Measurements from ENCODE around the gene GNPTG. TPM values are rescaled to one million over a fixed set of nuclear protein-coding genes. Genes with fewer than 3 reads are reported as not detected.

Gene GNPTG
- total and polyA plus RNA-seq, 9 of the 15 experiments (the other 6 are each of a cell fraction or from before 2014, with no cell fraction given), result 0.69 to 33.3 (median 13.6) TPM

GRCh38 chr16:1401061-1401757, 49.5 kb downstream of the GNPTG start:
- H2AFZ ChIP-seq (ENCODE audit: low read depth, low read length), result no peak overlapping the region
- no peaks in the 10 kb centered on the region for H3K79me2 ChIP-seq (ENCODE audit: control insufficient read depth, insufficient read depth, low read length)
- CTCF ChIA-PET (ENCODE audit: low intra/inter-chr PET ratio), result no interaction called here
- ATAC-seq, result no peak
- no peaks in the 10 kb centered on the region for H3K27me3 ChIP-seq (ENCODE audit: control insufficient read depth in 2 of 2, insufficient read depth in 2 of 2, low read length in 2 of 2)
- H3K27ac ChIP-seq (ENCODE audit: extremely low read depth, low read depth, low read length), result no peak overlapping the region
- H4K20me1 ChIP-seq (replicated peaks; ENCODE audit: control insufficient read depth, insufficient read depth, low read length), result no peaks in the 10 kb centered on the region; the same call in 1 of the 2 replicates
- POLR2A ChIA-PET, result interaction anchor here (0.9 to 1.4 kb wide), 2 partner anchors 10 to 22 kb away, joined by 4 to 5 read pairs; no protein-coding TSS in a partner anchor
- FAIRE-seq, result no peak
- in situ Hi-C loops (cut with MboI), result no loop called here
- H3K9me3 ChIP-seq (replicated peaks; ENCODE audit: control insufficient read depth, insufficient read depth, low read depth, low read length), result no peaks in the 10 kb centered on the region
- 60% methylated on average over 19 of the region's 29 CpGs for WGBS (ENCODE audit: insufficient coverage, low coverage, missing lambda C conversion rate)
- peak overlapping the region in 1 of 2 experiments; percentile 55; a peak in 1 of 4 replicates for H3K9ac ChIP-seq (ENCODE audit: insufficient read depth in 1 of 2, low read depth in 2 of 2, low read length in 2 of 2)
- H3K4me1 ChIP-seq (replicated peaks in 1 of 2; ENCODE audit: control insufficient read depth in 2 of 2, insufficient read depth in 2 of 2, low read length in 2 of 2), result peaks cover 0 to 36% of the 10 kb centered on the region in 2 experiments; a peak in 2 of 5 replicates
- no peak overlapping the region for H3K4me3 ChIP-seq
- no peaks in the 10 kb centered on the region for H3K9me1 ChIP-seq (ENCODE audit: control insufficient read depth, insufficient read depth, low read length)
- H3K36me3 ChIP-seq (ENCODE audit: control insufficient read depth, insufficient read depth, low read length), result no peaks in the 10 kb centered on the region
- no TSS peak for BruUV-seq (replicated peaks)
- DNase-seq (ENCODE audit: extremely low read depth in 1 of 4, low spot score in 3 of 4), result no peak
- H3K4me2 ChIP-seq (ENCODE audit: insufficient read depth, low read length), result no peak overlapping the region
- TF ChIP-seq KDM1A (IDR thresholded peaks at IDR 0.05) (no peak), POLR2G (IDR thresholded peaks at IDR 0.05; ENCODE audit: low read depth, low read length) (peak; percentile 22; the same call in 1 of the 2 replicates), HES1 (IDR thresholded peaks at IDR 0.05; ENCODE audit: low read depth) (no peak), ZNF740 (CRISPR knock-in tag; IDR thresholded peaks at IDR 0.05) (0 out of 2 replicates have a peak, but pooled peaks have one; percentile 40), ZNF740 (tag; IDR thresholded peaks at IDR 0.05) (no peak)
- intact Hi-C loops (cut with micrococcal nuclease), result no loop called here
